NCI-H526 treated with DMSO at 0.1 percent for 48 hours (cell line): ENCODE measurements around the gene LYST.

Experiments
- DNase-seq: peaks from one replicate; lab custom pipeline; 2025; lab: John Stamatoyannopoulos, UW

The LYST gene

GRCh38 chr1:235712812-235713211 lies 153.9 kb downstream of the LYST start:
- DNase-seq: no peak

GRCh38 chr1:235710687-235711086 lies 156.0 kb downstream of the LYST start:
- DNase-seq: no peak

GRCh38 chr1:235709018-235709417 lies 157.7 kb downstream of the LYST start:
- no peak for DNase-seq

- no peak for DNase-seq
These were observed 158.2 kb downstream of the LYST start for GRCh38 chr1:235708390-235708962.

- no peak for DNase-seq
These were observed 163.2 kb downstream of the LYST start for GRCh38 chr1:235703506-235703905.

GRCh38 chr1:235702412-235702811 lies 164.3 kb downstream of the LYST start:
- no peak for DNase-seq

- no peak for DNase-seq
These were observed 169.2 kb downstream of the LYST start for GRCh38 chr1:235697508-235697907.

- DNase-seq: no peak
These were observed 177.3 kb downstream of the LYST start for GRCh38 chr1:235689356-235689755.

- DNase-seq: no peak
These were observed 178.6 kb downstream of the LYST start for GRCh38 chr1:235688096-235688495.

GRCh38 chr1:235683653-235684052 lies 183.1 kb downstream of the LYST start:
- no peak for DNase-seq

GRCh38 chr1:235682216-235682615 lies 184.5 kb downstream of the LYST start:
- DNase-seq: no peak

GRCh38 chr1:235679644-235680043 lies 187.1 kb downstream of the LYST start:
- DNase-seq: no peak

GRCh38 chr1:235679005-235679404 lies 187.7 kb downstream of the LYST start:
- no peak for DNase-seq

GRCh38 chr1:235675152-235675890 lies 191.4 kb downstream of the LYST start:
- DNase-seq: no peak

- no peak for DNase-seq
These were observed 192.7 kb downstream of the LYST start for GRCh38 chr1:235673981-235674380.

- DNase-seq: no peak
These were observed 194.7 kb downstream of the LYST start for GRCh38 chr1:235671992-235672391.

GRCh38 chr1:235670157-235670776 lies 196.4 kb downstream of the LYST start:
- no peak for DNase-seq

GRCh38 chr1:235669277-235669676 lies 197.4 kb downstream of the LYST start:
- DNase-seq: no peak

- no peak for DNase-seq
These were observed 203.1 kb downstream of the LYST start for GRCh38 chr1:235663628-235664027.

- no peak for DNase-seq
These were observed 205.1 kb downstream of the LYST start for GRCh38 chr1:235661568-235661967.

- DNase-seq: no peak
These were observed 207.4 kb downstream of the LYST start for GRCh38 chr1:235659186-235659771.

GRCh38 chr1:235657747-235658526 lies 208.8 kb downstream of the LYST start:
- DNase-seq: no peak
